ENCODE results near the gene PTPRM.

PTPRM gene

DNA sequence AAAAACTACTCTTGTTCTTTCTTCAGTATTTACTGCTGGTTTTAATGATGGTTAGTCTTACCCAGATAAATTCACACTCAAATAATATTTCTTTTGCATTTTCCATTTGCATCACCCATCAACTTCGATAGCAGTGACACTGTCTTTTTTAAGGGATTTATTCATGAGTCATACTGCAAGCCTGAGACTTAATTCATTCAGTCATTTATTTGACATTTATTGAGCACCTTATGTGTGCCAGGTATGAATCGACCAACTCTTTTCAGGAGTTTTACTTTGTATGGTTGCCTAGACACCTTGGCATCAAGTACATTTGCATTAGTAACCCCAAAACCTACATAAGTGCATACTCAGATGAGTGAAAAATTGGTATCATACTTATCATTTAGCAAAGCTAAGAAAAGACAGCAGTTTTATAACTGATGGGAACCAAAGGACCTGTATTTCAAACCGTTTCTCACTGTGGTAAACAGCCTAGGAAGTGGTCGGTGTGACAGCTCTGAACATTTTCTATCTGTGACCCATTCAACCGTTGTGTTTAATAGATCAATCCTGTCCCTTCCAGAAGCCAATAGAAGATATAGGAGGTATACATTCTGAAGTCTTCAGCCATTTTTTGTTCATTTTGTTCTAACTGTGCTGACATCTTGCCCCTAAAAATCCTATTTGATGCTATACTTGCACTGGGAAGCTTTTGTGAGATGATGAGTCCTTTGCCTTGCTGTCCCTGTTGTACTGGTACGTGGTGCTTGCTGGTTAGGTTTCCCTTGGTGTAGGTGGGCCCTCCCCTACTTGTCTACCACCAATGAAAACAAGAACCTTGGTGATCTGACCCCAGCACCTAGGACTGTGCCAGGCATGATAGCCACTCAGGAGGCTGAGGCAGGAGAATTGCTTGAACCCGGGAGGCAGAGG is 557.4 kb downstream of the PTPRM start:
- TF ChIP-seq, protein P1, sequence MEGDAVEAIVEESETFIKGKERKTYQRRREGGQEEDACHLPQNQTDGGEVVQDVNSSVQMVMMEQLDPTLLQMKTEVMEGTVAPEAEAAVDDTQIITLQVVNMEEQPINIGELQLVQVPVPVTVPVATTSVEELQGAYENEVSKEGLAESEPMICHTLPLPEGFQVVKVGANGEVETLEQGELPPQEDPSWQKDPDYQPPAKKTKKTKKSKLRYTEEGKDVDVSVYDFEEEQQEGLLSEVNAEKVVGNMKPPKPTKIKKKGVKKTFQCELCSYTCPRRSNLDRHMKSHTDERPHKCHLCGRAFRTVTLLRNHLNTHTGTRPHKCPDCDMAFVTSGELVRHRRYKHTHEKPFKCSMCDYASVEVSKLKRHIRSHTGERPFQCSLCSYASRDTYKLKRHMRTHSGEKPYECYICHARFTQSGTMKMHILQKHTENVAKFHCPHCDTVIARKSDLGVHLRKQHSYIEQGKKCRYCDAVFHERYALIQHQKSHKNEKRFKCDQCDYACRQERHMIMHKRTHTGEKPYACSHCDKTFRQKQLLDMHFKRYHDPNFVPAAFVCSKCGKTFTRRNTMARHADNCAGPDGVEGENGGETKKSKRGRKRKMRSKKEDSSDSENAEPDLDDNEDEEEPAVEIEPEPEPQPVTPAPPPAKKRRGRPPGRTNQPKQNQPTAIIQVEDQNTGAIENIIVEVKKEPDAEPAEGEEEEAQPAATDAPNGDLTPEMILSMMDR (conservative IDR thresholded peaks at IDR 0.05; ENCODE audit: low read depth), result no peak
- CTCF ChIA-PET, result interaction anchor here (0.7 kb wide), 1 partner anchor 390 kb away, joined by 3 read pairs; no protein-coding TSS in a partner anchor
- H3K27ac ChIP-seq, result no peak overlapping the region
- POLR2A ChIA-PET (ENCODE audit: low non-redundant PET), result no interaction called here
- DNase-seq (ENCODE audit: low spot score), result no peak

DNA sequence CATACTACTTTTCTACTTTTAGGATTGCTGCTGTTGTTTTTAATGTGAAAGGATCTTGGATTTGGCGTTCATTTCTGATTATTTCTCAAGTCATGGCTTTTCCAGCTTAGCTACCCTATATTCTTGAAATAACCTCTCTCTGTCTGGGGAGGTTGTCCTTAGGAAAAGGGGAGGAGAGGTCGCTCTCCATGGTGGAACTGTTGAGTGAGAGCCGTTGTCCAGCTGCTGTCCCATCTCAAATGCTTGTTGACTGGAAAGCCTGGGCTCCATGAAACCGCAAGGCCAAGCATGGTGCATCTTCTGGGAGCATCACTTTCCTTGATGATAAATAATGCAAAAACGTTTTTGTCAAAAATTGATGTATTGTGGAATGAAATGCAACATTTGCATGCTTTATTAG is 563.0 kb downstream of the PTPRM start:
- CTCF ChIA-PET, result no interaction called here
- no peak overlapping the region for H3K27ac ChIP-seq

GRCh38 chr18:8133032-8133431 is 565.9 kb downstream of the PTPRM start:
- H3K27ac ChIP-seq, result no peak overlapping the region
- ChIA-PET POLR2A (ENCODE audit: low non-redundant PET) (no interaction called here), CTCF (no interaction called here)
- DNase-seq (ENCODE audit: low spot score), result no peak
- TF ChIP-seq, protein P1 (conservative IDR thresholded peaks at IDR 0.05; ENCODE audit: low read depth), result no peak

More for the DNA sequence above, 563.0 kb downstream of the PTPRM start:
- no peak for DNase-seq (ENCODE audit: low spot score)
- TF ChIP-seq, protein P1 (conservative IDR thresholded peaks at IDR 0.05; ENCODE audit: low read depth), result no peak
- POLR2A ChIA-PET (ENCODE audit: low non-redundant PET), result no interaction called here

GRCh38 chr18:8133888-8134287 is 566.8 kb downstream of the PTPRM start:
- CTCF ChIA-PET, result no interaction called here
- no peak overlapping the region for H3K27ac ChIP-seq
- POLR2A ChIA-PET (ENCODE audit: low non-redundant PET), result no interaction called here
- TF ChIP-seq, protein P1 (conservative IDR thresholded peaks at IDR 0.05; ENCODE audit: low read depth), result no peak
- no peak for DNase-seq (ENCODE audit: low spot score)

GRCh38 chr18:8139127-8139527 is 572.0 kb downstream of the PTPRM start:
- H3K27ac ChIP-seq, result no peak overlapping the region
- TF ChIP-seq, protein P1 (conservative IDR thresholded peaks at IDR 0.05; ENCODE audit: low read depth), result no peak
- ChIA-PET CTCF (no interaction called here), POLR2A (ENCODE audit: low non-redundant PET) (no interaction called here)
- no peak for DNase-seq (ENCODE audit: low spot score)

DNA sequence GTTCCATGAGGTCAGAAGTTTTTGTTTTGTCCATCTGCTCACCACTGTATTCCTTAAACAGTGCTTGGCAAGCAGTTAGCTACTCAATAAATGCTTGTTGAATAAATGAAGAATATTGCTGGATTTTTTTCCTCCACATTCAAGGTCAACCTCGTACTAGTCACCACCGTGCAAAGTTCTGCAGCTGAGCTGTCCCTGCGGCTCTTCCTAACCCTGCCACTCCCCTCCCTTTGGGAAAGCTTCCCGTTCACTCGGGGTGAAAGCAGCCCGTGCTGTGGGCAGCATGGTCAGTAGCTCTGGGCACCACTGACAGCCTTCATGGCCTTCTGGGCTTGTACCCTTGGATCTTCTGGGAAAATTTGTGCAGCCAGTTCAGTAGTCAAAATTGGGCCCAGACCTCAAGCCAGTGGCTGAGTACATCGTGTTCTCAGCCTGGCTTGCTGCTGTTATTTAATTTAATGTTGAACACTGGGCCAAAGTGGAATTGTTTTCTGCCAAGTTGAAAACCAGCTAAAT is 572.8 kb downstream of the PTPRM start:
- TF ChIP-seq, protein P1 (conservative IDR thresholded peaks at IDR 0.05; ENCODE audit: low read depth), result no peak
- no peak for DNase-seq (ENCODE audit: low spot score)
- ChIA-PET CTCF (interaction anchor here (0.7 kb wide), 1 partner anchor 1046 kb away, joined by 3 read pairs; no protein-coding TSS in a partner anchor), POLR2A (ENCODE audit: low non-redundant PET) (no interaction called here)
- H3K27ac ChIP-seq, result no peak overlapping the region

All from RWPE1 (cell line).